GM18511 (cell line): ENCODE data around the gene DDAH1.

ENCODE experiments used
- ATAC-seq: cut with Tn5 transposase; IDR thresholded peaks from one replicate; pipeline ENCODE4 v1.9.1; 2021; ENCODE audit warnings: mild to moderate bottlenecking, moderate library complexity; ENCODE audit not compliant: unreplicated experiment

Gene DDAH1

GRCh38 chr1:85445906-85446305 lies 19.1 kb downstream of the DDAH1 start:
- no peak for ATAC-seq

DNA sequence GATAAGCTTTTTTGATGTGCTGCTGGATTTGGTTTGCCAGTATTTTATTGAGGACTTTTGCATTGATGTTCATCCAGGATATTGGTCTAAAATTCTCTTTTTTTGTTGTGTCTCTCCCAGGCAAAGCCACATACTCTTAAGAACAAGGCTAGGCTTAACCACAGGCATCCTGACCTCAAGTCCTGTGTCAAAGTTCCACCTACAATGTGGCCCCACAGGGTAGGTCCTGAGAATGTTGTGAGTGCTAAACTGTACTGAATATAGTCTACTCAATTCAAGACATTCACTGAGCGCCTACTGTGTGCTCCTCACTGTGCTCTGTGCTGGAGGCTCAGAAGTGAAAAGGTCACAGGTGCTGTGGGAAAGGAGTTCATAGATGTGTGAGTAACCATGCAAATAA lies 20.6 kb downstream of the DDAH1 start:
- ATAC-seq = no peak

DNA sequence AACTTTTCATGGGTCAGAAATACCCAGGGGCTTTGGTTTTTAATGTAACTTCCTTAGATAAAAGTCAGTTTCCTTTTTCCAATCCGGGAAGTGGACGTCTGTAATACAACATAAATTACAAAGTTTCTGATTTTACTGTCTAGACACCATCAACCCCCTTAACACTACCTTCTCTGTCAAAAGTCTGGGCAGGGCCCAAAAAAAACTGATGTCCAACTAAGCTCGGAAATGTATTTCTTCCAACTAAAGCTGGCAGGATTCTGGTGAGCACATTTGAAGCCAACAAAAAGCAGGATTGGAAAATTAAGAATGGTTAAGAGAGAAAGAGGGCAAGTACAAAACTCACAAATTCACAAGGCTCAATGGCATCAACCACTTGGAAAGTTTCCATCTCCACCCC lies 24.3 kb downstream of the DDAH1 start:
- no peak for ATAC-seq

- ATAC-seq = no peak
Measured at GRCh38 chr1:85438353-85438752, 26.6 kb downstream of the DDAH1 start.

DNA sequence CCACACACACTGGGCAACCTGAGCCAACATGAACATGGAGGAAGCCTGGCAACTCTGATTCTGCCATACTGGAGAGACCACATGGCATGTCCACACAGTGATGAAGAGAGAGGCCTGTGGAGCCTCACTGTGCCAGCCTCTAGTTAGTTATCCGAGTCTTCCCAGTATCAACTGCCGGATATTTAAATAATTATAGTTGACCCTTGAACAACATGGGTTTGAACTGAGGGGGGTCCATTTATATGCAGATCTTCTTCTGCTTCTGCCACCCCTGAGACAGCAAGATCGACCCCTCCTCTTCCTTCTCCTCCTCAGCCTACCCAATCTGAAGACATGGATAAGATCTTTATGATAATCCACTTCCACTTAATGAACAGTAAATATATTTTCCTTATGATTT lies 27.8 kb downstream of the DDAH1 start:
- no peak for ATAC-seq

GRCh38 chr1:85433096-85433495 lies 31.9 kb downstream of the DDAH1 start:
- ATAC-seq = no peak

GRCh38 chr1:85428471-85429089 lies 36.4 kb downstream of the DDAH1 start:
- no peak for ATAC-seq

- no peak for ATAC-seq
Measured at GRCh38 chr1:85427849-85428248, 37.1 kb downstream of the DDAH1 start.

- ATAC-seq = no peak
Measured at GRCh38 chr1:85427331-85427730, 37.6 kb downstream of the DDAH1 start.

DNA sequence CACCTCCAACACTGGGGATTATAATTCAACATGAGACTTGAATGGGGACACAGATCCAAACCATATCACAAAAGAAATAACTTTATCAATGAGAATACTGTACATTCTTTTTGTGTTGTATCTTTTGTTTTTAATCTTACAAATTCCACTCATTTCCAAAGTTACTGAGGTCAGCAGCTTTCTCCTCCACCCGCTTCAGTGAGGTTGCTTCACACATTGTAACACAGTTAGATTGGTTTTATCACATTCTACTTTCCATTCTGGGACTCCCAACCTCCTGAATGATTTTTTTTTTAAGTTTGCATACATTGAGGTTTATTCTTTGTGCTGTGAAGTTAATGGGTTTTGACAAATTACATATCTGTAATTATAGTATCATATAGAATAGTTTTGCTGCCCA lies 43.8 kb downstream of the DDAH1 start:
- no peak for ATAC-seq

GRCh38 chr1:85420199-85420598 lies 44.8 kb downstream of the DDAH1 start:
- ATAC-seq = no peak

- ATAC-seq = no peak
Measured at GRCh38 chr1:85417876-85418275, 47.1 kb downstream of the DDAH1 start.

- ATAC-seq = no peak
Measured at GRCh38 chr1:85417017-85417416, 47.9 kb downstream of the DDAH1 start.

DNA sequence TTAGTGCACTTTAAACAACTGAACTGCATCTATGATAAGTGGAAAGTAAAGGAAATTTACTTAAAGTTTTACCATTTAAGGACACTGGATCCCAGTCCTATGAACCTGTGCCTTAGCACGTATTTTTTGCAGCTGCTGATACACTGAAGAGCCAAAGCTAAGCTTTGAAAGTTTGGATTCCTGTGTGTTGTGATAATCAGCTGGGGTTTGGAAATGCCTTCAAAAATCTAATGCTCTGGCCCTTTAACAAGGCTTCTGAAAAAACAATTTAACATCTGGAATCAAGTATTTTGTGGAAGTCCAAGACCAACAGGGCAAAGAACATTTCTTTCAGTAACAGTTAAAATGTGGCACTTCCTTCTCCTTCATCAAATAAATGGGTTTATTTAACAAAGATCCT lies 51.8 kb downstream of the DDAH1 start:
- ATAC-seq = no peak

DNA sequence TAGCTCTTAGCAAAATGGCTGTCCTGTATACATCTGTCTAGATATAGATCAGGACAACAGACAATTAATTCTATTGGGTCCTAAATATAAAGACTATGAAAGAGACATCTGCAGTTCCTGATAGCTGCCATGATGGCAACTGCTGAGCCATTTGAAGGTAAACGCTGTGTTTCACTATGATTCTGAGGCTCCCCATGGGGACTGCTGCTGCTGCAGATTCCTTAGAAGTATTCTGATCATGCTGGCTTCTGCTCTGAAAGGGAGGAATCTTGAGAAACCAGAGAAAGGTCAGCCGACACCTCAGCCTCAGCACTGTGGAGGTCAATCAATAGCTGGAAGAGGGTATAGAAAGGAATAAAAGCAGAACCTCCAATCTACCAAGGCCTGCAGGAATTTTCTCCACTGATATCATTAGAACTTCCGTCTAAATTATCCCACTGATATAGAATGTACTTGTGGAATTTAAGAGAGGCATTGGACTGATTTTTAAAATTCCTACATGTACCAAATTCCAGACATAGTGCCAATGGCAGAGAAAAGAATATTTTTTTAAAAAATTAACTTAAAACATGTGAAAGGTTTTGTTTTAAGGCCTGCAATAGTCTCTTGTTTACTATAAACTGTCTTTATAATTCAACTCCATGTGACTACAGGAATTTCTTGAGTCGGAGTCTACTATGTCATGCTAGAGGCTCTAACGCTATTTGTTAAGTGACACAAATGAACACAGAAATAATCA lies 53.2 kb downstream of the DDAH1 start:
- no peak for ATAC-seq

DNA sequence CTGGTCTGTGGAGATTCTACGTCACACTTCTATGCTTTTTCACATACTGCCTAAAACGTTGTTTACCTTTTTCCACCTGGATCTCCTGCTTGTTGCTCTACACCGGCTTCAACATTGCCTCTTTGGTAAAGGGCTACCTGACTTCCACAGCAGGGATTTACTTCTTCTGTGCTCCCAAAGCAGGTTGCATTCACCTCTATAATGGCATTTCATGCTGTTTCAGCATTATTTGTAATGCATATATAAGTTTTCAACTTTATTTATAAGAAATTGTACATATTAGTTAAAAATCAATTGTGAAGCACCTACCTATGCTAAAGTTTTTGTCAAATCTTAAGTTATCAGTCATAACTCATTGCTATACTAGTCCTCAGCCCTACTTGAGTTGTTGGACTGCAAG lies 55.4 kb downstream of the DDAH1 start:
- no peak for ATAC-seq

DNA sequence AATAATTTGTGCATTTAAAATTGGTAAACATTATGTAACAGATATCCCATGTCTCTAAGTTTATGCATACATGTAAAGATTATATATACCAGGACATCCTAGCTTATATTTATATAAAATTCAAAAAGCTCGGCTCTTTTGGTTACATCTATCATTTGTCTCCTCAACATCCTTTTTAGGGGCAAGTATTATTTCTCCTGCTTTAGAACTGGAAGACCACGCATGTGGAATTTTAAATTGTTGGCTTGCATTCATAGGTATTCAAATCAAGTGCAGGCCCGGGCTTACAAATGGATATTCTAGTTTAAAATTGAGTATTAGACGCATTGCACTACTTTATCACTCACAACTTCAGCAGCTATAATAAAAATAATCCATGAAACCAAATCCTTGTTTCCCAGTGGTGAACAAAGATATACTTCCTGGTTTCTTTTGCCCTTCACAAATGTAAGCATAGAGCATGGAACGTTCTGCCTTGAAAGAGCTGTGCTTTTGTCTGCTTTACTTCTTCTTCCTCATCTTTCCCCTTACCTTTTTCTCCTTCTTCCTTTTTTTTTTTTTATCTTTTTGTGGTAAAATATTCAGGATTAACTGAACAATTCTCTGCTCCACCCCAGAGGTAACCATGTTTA lies 57.1 kb downstream of the DDAH1 start:
- ATAC-seq = no peak

GRCh38 chr1:85406887-85407533 lies 57.9 kb downstream of the DDAH1 start:
- ATAC-seq = no peak

DNA sequence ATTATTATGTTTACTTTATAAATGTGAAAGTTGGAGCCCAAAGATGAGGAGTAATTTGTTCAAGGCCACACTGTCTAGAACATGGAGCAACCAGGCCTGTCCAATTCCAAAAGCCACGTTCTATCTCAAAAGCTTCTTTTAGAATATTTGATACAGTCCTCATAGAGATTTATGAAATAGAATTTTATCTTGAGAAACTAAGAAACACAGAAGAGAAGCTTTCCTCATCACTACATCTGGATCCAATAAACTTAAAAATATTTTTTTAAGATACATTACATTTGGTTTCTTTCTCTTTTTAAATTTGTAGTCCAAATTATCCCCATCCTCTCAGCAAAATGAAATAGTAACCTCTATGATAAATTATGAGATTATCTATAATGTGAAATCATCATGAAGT lies 58.9 kb downstream of the DDAH1 start:
- no peak for ATAC-seq

DNA sequence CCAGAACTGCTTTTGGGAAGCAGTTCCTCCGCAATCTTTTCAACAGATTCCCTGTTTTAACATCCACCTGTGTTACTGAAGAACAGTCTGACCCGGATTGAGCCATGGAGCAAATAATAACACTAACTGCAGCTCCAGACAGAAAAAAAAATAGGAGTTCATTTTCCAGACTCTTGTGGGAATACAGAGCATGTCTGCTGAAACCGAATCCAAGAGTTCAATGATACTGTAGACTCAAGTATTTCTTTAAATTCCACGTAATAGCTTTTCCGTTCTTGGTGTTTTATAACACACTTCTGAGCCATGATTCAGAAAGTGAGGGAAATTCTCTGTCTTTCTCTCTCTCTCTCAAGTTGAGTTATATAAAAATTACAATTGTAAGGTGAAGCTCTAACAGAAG lies 60.6 kb downstream of the DDAH1 start:
- ATAC-seq = no peak

- no peak for ATAC-seq
Measured at GRCh38 chr1:85398391-85399064, 66.4 kb downstream of the DDAH1 start.
